Testis (tissue), 5 donors: ENCODE results near the gene NUSAP1. TPM values are rescaled to one million over a fixed set of nuclear protein-coding genes. Genes with fewer than 3 reads are reported as not detected.
"Not testable (repeated sequence)": the region's sequence is repeated elsewhere in the genome, so short reads cannot be mapped to it uniquely, and the experiment has no call there.

ENCODE experiments used
- DNase-seq: peaks from one replicate; pipeline ENCODE4 v3.0.0-alpha.2; 2019
- H3K27ac ChIP-seq, 2 donors: fragments of 200-600 bp; sonication (generic); one replicate each; pipeline ENCODE4 v1.5.1; 2019
- H3K27me3 ChIP-seq: fragments of 200-600 bp; sonication (generic); one replicate; pipeline ENCODE4 v1.5.1; 2019
- H3K36me3 ChIP-seq: fragments of 200-600 bp; sonication (generic); one replicate; pipeline ENCODE4 v1.5.1; 2017; ENCODE audit warnings: low read depth; ENCODE audit errors: missing control alignments
- H3K4me1 ChIP-seq: fragments of 200-600 bp; sonication (generic); one replicate; pipeline ENCODE4 v1.5.1; 2019
- H3K4me3 ChIP-seq, 2 donors: fragments of 200-600 bp; sonication (generic); one replicate each; pipeline ENCODE4 v1.5.1; 2017 to 2019
- H3K9me3 ChIP-seq: fragments of 200-600 bp; sonication (generic); one replicate; pipeline ENCODE4 v1.5.1; 2017
- POLR2A ChIP-seq: fragments of 450-650 bp; IDR thresholded peaks from one replicate; pipeline ENCODE4 v1.6.1; 2017; ENCODE audit warnings: antibody characterized with exemption, mild to moderate bottlenecking, moderate library complexity
- WGBS, 2 donors: methylation state at CpG; one replicate each; pipeline ENCODE4 v1.1.5; 2018; 5-methylcytosine and 5-hydroxymethylcytosine counted together
- intact Hi-C: fragments of 100-400 bp; cut with DNase I; formaldehyde crosslinking; loops from one replicate; pipeline ENCODE4 v1.15.1; 2023; ENCODE audit warnings: low total_unique reads
- long read RNA-seq, 2 donors: transcript quantifications; one replicate each; lab custom pipeline, GENCODE V29; 2026
- polyA plus RNA-seq: library from polyadenylated mRNA; stranded (reverse); fragments of 350-450 nt; fragmentation: Illumina TruSeq; extraction: RNeasy Lipid Tissue Mini Kit (QIAGEN cat#74804); gene quantifications from one replicate; pipeline ENCODE4 v1.2.3, GENCODE V29; 2014; ENCODE audit warnings: low read depth, low replicate concordance; ENCODE audit not compliant: insufficient read depth
- total RNA-seq, 2 donors: library from RNA; depleted of rRNA; stranded (reverse); fragments of >200 nt; gene quantifications; one replicate each; pipeline ENCODE4 v1.2.3, GENCODE V29; 2016
- TF ChIP-seq, protein P1 (sequence below), 3 experiments: fragments of 450-650 bp in 2 of 3; fragments of 200-600 bp in 1 of 3; sonication (generic) in 1 of 3; IDR thresholded peaks; one replicate each; pipeline ENCODE4 v1.5.1; 2016 to 2019; ENCODE audit warnings: antibody characterized with exemption in 3 of 3, mild to moderate bottlenecking in 2 of 3, moderate library complexity in 1 of 3

The NUSAP1 gene, protein sequence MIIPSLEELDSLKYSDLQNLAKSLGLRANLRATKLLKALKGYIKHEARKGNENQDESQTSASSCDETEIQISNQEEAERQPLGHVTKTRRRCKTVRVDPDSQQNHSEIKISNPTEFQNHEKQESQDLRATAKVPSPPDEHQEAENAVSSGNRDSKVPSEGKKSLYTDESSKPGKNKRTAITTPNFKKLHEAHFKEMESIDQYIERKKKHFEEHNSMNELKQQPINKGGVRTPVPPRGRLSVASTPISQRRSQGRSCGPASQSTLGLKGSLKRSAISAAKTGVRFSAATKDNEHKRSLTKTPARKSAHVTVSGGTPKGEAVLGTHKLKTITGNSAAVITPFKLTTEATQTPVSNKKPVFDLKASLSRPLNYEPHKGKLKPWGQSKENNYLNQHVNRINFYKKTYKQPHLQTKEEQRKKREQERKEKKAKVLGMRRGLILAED
- total RNA-seq = 10 to 100 TPM; 19.5 to 20.2 TPM
- 40.2 TPM for polyA plus RNA-seq
- long read RNA-seq, donor 1, transcript NUSAP1-208 (11 exons, 1,629 nt) = major isoform, 6 of 14 reads
- long read RNA-seq, donor 1, partial matches to known transcripts = 0 of 14 reads
- long read RNA-seq, donor 1, other reads (novel, unspliced or antisense) = 0 of 14 reads
- long read RNA-seq, donor 2, transcript NUSAP1-202 (11 exons, 2,274 nt) = major isoform, 8 of 68 reads
- long read RNA-seq, donor 2, partial matches to known transcripts = 50 of 68 reads
- long read RNA-seq, donor 2, other reads (novel, unspliced or antisense) = 0 of 68 reads

DNA sequence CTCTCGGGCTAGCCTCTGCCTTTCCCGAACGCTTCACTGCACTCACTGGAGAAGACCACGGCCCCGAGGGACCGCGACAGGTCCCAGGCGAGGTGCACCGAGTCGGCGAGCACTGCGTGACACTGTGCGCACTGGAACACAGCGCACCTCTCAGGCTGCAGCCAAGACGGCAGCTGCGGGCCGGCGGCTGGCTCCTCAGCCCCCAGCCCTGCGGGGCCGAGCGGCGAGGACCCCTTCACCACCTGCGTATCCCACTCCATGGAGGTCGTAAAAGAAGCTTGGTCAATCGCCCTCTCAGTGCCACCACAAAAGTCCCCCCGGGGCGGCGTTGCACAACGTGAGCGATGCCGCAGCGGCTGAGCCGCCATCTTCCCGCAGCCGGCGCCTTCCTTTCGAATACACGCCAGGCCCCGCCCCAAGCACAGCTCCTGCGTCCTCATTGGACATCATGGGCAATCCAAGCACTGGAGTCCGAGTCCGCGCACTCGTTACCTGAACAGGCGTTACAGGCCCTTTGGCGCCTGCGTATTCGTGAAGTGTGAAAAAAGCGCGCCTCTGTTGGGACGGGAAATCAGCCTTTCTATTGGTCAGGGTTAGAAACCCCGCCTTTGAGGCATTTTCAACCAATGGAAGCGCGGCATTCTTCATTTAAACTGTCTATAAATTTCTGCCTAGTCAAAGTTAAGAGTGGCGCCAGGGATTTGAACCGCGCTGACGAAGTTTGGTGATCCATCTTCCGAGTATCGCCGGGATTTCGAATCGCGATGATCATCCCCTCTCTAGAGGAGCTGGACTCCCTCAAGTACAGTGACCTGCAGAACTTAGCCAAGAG is at the start of gene NUSAP1, which contains the start of gene OIP5:
TSS of gene NUSAP1 (plus strand) at position 688 of the 832 bp plus-strand sequence. CDS start at position 765, 77 bp downstream.
TSS of gene OIP5 (minus strand) at position 398 of the 832 bp plus-strand sequence. CDS start at position 368, 30 bp downstream.
- intact Hi-C loops = no loop called here
- WGBS, 2 donors = 0% methylated on average over 38 to 64 of the region's 64 CpGs
- H3K4me3 ChIP-seq = peak within 1 kb of the TSS; percentile 64 to 97
- no peaks in the 10 kb centered on the region for H3K27me3 ChIP-seq
- H3K9me3 ChIP-seq = no peaks in the 10 kb centered on the region
- peak; percentile 100 for DNase-seq
- TF ChIP-seq, protein P1, sequence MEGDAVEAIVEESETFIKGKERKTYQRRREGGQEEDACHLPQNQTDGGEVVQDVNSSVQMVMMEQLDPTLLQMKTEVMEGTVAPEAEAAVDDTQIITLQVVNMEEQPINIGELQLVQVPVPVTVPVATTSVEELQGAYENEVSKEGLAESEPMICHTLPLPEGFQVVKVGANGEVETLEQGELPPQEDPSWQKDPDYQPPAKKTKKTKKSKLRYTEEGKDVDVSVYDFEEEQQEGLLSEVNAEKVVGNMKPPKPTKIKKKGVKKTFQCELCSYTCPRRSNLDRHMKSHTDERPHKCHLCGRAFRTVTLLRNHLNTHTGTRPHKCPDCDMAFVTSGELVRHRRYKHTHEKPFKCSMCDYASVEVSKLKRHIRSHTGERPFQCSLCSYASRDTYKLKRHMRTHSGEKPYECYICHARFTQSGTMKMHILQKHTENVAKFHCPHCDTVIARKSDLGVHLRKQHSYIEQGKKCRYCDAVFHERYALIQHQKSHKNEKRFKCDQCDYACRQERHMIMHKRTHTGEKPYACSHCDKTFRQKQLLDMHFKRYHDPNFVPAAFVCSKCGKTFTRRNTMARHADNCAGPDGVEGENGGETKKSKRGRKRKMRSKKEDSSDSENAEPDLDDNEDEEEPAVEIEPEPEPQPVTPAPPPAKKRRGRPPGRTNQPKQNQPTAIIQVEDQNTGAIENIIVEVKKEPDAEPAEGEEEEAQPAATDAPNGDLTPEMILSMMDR (IDR thresholded peaks at IDR 0.05) = peak in 1 of 3 experiments; percentile 55
- TF ChIP-seq POLR2A = no peak
- H3K4me1 ChIP-seq = no peaks in the 10 kb centered on the region
- H3K27ac ChIP-seq = peak within 1 kb of the TSS; percentile 55 to 69
- no peaks in the 10 kb centered on the region for H3K36me3 ChIP-seq

DNA sequence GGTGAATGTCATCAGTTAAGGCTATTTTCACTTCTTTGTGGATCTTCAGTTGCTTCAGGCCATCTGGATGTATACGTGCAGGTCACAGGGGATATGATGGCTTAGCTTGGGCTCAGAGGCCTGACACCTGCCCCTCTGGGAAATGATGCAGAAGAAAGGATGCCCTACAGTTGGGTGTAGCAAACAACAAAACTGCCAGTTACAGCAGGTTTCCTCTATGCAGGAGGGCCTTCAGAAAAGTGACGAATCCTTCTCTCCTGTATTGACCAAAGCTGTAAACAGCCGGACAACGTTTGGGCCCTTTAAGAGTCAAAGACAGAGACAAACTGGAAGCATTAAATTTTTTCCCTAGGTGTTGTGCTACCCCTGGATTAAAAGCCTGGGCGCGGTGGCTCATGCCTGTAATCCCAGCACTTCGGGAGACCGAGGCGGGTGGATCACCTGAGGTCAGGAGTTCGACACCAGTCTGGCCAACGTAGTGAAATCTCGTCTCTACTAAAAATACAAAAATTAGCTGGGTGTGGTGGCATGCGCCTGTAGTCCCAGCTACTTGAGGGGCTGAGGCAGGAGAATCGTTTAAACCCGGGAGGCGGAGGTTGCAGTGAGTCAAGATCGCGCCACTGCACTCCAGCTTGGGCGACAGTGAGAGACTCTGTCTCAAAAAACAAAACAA is 49.6 kb upstream of the NUSAP1 start:
- H3K27me3 ChIP-seq, H3K36me3 ChIP-seq, intact Hi-C loops, H3K9me3 ChIP-seq, H3K4me1 ChIP-seq, DNase-seq: not testable (repeated sequence)
- WGBS, 2 donors = 29 to 30% methylated on average over 19 of the region's 19 CpGs
- Histone ChIP-seq H3K4me3 (peak overlapping the region; percentile 85 to 99), H3K27ac (peak overlapping the region; percentile 92 to 96)

DNA sequence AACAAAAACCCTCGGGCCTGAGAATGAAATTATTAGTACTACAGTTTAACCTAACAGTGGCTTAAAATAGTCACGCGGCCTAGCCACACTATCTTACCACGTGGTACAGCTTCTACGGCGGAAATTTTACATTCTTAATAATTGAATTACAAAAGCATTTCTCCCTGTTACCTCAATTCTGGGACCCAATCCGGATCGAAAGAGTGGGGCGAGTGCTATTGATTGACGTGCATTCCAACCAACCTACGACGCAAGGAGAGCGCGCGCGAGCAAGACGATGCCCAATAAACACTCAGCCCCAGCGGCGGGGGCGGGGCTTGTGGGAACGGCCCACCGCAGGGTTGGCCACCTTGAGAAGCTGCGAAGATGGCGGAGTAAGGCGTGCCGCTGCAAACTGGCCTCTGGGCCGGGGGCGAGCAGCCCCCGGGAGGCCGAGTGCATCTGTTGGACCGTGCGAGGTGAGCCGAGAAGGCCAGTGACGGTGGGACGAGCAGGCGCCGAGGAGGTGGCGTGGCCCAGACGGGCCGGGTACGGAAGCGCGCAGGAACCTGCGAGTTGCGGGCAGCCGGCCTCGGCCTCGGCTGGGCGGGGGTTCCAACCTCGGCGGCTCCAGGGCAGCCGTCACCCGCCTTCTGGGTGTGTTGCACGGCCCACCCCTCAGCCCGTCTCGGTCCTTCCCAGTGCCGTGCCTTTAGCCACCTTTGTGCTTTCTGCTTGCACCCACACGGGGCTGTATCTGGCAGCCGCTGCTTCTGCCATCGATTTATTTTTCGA is 48.8 kb upstream of the NUSAP1 start:
- H3K4me1 ChIP-seq = peaks cover 3% of the 10 kb centered on the region
- DNase-seq = peak; percentile 99
- TF ChIP-seq POLR2A = peak; percentile 52
- TF ChIP-seq, protein P1 (IDR thresholded peaks at IDR 0.05) = no peak
- no peaks in the 10 kb centered on the region for H3K9me3 ChIP-seq
- H3K36me3 ChIP-seq = no peaks in the 10 kb centered on the region
- H3K27me3 ChIP-seq = no peaks in the 10 kb centered on the region
- H3K4me3 ChIP-seq = peak overlapping the region; percentile 85 to 99
- WGBS, 2 donors = 0 to 1% methylated on average over 14 to 50 of the region's 61 CpGs
- intact Hi-C loops = no loop called here
- H3K27ac ChIP-seq = peak overlapping the region; percentile 92 to 96

DNA sequence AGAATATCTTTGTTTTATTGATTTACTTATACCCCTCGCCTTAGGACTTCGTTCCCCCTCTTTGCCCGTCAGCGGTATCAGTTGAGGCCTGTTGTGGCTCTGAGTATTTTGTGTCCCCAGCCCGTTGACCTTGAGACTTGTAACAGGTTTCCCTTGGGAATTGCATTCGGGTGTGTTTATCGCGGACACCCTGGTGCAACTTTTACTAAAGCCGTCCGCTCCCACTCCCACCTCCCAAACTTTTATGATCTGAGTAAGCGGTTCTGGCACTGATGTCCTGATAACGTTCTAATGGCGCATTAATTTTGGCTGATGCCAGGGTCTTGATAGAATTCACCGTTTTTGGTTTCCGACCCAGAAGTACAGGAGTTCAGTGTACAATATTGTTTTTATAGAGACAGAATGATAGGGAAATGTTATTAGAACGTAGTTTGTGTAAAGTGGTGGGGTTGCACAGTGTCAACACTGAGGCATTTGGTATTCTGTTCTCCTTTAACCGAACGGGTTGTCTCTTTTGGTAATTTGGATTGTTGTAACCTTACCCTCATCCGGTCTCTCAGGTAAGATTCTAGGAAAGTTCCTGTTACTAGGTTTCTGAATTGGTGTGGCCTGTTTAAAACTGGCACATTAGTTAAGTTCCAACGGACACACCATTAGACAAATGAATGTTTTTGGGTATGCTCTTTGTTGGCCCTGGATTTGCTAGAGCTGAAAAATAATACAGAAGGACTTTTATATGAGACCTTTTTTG is 48.1 kb upstream of the NUSAP1 start:
- no peaks in the 10 kb centered on the region for H3K9me3 ChIP-seq
- 0 to 1% methylated on average over 20 of the region's 20 CpGs for WGBS, 2 donors
- peak overlapping the region; percentile 85 to 99 for H3K4me3 ChIP-seq
- H3K27ac ChIP-seq = peak overlapping the region; percentile 92 to 96
- no peaks in the 10 kb centered on the region for H3K27me3 ChIP-seq
- DNase-seq = peak; percentile 57
- intact Hi-C loops = no loop called here
- peaks cover 3% of the 10 kb centered on the region for H3K4me1 ChIP-seq
- TF ChIP-seq, protein P1 (IDR thresholded peaks at IDR 0.05) = no peak
- TF ChIP-seq POLR2A = no peak
- no peaks in the 10 kb centered on the region for H3K36me3 ChIP-seq
